Stimulated activated CD4-positive, alpha-beta T cell treated with anti-CD3 and anti-CD28 coated beads, Interleukin-4, amount 100 ng/mL, for 48 hours (primary cell): ENCODE data around the gene RAP1GAP.
A peak's percentile ranks its signal among the peaks of the same experiment; 100 is the strongest.

Experiments used
- DNase-seq, 2 donors: peaks; one replicate each; pipeline ENCODE4 v3.0.0-alpha.2; 2020; ENCODE audit warnings: low read depth in 2 of 2

Gene RAP1GAP

GRCh38 chr1:21590934-21591333, 78.2 kb downstream of the RAP1GAP start:
- DNase-seq = no peak

GRCh38 chr1:21590126-21590880, 78.9 kb downstream of the RAP1GAP start:
- no peak for DNase-seq

GRCh38 chr1:21589618-21590017, 79.5 kb downstream of the RAP1GAP start:
- DNase-seq = no peak

GRCh38 chr1:21587602-21587953, 81.6 kb downstream of the RAP1GAP start:
- DNase-seq = no peak

DNA sequence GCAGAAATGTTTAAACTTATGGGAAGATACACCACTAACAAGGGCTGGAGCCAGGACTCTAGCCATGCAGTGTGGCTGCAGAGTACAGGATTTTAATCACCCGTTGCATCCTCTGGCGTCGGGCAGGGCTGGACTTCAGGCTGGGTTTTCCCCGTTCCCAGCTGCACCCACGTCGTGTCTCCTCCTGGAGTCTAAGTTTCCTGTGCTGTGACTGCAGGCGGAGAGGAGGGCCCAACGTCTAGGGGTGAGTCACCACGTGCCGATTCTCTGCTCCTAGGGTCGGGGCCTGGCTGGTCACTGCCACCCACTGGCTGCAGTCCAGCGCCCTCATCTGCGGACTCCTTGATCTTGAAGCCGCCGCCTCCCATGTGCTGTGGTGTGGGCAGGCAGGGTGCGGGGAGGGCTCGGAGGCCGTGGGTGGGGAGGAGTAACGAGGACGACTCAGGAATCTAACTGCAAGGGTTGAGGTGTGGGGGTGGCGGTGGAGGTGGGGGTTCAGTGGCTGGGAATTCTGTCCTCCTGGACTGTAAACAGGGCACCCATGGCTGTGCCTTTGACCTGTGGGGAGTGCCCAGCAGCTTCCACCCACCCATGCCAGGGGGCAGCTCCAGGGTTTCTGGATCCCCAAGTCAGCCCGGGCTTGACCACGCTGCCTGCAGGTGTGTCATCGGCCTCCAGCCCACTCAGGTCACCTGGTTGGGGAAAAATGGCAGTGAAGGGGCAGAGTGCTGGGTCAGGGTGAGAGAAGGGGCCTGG, 82.1 kb downstream of the RAP1GAP start:
- DNase-seq = no peak

DNA sequence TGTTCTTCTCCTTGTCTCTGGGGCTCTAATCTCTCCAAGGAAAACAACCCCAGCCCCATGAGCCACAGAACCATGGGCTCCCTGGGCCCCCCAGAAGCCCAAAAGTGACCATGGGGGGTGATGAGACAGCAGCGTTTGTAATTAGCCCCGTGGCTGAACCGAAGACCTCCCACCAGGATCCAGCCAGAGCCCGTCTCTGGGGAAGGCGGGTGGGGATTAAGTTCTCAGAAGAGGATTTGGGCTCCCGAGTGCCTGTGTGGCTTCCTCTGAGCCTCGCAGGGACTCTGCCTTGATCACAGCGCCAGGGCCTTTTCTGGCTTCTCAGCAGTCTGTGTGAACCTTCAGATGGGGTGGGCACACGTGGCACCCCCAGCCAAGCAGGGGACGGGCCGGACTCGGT, 82.9 kb downstream of the RAP1GAP start:
- DNase-seq = no peak

DNA sequence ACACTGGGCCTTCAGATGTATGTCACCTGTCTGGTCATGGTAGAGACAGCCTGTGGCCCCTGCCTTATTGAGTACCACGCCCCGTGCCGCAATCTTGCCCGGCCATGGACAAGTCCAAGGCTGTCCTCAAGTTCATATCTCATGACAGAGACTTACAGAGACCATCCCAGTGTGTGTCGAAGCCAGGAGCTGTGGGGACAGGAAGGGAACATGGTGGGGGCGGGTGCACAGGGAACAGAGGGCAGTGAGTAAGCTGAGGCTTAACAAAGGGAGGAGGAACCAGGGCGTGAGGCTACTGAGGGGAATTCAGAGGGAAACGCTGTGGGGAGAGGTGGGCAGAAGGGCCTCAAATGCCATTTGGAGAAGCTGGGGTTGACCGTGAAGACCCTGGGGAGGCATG, 84.1 kb downstream of the RAP1GAP start:
- no peak for DNase-seq

DNA sequence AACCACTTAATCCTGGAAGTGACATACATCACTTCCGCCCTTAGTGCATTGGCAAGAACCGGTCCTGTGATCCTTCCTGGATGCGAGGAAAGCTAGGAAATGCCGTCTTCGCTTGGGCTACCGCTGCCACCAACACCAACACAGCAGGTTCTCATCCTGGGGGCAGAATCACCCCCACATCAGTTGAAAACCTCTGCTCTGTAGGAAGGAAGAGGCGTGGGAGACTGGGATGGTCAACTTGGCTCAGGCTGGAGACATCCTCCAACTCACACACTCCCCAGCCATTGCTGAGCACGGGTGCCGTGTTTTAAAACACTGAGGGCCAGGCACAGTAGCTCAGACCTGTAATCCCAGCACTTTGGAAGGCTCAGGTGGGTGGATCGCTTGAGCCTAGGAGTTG, 85.1 kb downstream of the RAP1GAP start:
- no peak for DNase-seq

DNA sequence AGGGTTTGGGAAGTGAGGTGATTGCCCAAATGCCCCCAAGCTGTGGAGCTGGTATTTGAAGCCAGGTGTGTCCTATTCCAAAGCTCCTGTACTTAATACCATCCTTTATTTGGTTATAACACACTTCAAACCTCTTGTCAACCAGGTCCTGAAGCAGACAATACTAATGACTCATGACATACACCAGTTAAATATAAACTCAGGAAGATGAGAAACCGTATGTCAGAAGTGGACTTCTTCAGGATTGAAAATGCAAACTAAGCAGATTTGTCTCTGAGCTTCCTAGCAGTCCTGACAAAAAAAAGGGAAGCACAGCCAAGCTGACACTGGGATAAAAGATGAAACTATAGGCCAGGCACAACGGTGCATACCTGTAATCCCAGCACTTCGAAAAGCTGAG, 89.4 kb downstream of the RAP1GAP start:
- no peak for DNase-seq

DNA sequence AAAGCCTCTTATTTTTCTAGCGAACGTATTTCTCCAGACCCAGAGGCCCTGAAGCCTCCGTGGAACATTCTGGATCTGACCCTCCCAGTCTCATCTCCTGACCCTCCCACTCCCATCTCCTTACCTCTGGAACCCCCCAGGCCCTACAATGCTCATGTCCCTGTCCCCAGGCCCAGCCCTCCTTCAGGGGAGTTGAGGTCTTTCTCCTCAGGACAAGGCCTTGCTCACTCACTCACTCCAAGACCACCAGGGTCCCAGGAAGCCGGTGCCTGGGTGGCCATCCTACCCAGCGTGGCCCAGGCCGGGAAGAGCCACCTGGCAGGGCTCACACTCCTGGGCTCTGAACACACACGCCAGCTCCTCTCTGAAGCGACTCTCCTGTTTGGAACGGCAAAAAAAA, 91.2 kb downstream of the RAP1GAP start:
- no peak for DNase-seq

- DNase-seq = no peak
These were observed 91.8 kb downstream of the RAP1GAP start for GRCh38 chr1:21577324-21577723.

- no peak for DNase-seq
These were observed 92.4 kb downstream of the RAP1GAP start for GRCh38 chr1:21576798-21577187.

DNA sequence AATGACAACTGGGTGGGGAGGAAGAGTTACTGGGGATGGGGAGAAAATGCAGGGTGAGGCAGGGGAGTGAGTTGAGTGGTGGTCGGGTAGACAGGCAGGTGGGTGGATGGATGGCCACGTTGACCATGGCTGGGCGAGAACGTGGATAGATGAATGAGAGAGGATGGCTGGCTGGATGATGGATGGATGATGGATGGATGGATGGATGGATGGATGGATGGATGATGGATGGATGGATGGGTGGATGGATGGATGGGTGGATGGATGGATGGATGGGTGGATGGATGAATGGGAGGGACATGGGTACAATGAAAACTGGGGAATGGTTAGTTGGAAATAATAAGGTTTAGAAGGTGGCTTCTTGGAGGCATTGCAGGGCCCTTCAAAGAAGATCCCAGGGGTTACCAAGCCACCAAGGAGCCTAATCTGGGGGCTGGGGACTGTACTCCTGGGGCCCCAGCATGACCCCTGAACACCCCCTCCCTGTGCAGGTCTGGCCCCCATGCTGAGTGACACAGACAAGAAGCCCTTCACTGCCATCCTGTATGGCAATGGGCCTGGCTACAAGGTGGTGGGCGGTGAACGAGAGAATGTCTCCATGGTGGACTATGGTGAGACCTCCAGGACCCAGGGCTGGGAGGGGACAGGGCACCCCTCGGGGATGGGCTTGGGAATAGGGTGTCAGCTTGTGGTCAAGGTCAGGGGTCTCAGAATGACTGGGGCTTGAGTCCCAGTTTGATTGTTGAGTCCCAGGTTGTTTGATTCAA, 92.9 kb downstream of the RAP1GAP start:
- DNase-seq = no peak

GRCh38 chr1:21575351-21575942, 93.7 kb downstream of the RAP1GAP start:
- no peak for DNase-seq

DNA sequence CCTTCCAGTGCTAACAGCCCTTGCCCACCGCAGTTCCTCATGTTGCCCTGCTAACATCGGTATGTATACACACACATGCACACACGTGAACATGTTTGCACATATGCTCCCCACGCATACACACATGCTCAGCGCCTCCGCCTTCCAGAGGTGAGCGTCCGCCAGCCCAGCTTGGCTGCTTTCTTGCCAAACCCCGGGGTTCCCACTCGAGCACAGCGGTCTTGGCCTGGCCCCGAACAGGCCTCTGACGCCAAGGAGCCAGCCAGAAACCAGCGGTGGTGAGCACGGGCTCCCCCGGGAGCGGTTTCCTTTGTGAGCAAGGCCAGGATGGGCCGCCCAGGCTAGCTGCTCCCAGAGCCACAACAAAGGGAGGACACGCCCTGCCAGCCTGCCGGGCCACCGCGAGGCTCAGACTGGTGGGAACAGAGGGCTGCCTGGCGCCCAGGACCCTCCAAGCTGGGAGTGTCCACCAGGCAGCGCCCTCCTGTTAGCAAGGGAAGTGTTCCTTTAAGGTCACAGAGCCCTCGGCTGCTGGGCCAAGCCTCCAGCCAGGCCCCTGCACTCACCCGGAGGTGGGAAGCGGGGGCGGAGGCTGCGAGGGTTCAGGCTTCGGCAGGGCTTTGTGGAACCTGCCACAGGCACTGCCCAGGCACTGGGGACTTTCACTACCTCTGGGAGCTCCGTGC, 94.5 kb downstream of the RAP1GAP start:
- DNase-seq = no peak

DNA sequence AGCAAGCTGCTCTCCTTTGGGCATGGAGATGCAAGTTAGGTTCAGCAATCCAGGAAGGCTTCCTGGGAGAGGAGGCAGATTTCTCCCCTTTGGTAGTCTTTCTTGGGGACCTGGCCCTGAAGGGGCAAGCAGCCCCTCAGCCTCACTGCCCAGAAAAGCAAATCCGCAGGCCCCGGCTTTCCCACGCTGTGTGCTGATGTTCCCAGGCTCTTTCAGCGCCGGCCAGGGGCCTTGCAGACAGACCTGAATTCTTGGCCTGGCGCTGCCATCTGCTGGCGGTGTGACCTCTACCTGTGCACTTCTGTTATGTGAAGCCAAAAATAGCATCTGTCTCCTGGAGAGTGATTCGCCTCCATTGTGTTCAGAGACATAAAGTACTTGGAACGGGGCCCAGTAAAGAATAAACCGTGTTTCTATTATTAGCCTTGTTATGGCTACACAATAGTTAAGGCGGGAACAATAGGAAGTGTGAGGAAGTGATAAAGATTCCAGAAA, 95.1 kb downstream of the RAP1GAP start:
- peak; percentile 22 to 23 for DNase-seq

DNA sequence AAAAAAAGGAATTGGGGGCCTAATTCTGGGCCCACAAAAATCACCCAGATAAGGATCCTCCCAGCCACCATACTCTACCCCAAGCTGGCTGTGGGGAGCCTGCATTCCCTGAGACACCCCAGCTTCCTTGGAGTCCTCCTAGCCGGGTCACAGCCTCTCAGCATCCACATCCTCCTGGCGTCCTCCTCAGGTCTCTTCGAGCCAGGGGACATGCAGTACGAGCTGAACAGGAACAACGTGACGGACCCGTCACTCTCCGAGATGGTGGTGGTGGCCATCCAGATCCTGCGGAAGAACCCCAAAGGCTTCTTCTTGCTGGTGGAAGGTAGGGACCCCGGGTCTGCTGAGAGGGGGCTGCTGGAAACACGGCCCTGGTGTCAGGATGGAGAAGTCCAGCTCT, 95.7 kb downstream of the RAP1GAP start:
- no peak for DNase-seq

DNA sequence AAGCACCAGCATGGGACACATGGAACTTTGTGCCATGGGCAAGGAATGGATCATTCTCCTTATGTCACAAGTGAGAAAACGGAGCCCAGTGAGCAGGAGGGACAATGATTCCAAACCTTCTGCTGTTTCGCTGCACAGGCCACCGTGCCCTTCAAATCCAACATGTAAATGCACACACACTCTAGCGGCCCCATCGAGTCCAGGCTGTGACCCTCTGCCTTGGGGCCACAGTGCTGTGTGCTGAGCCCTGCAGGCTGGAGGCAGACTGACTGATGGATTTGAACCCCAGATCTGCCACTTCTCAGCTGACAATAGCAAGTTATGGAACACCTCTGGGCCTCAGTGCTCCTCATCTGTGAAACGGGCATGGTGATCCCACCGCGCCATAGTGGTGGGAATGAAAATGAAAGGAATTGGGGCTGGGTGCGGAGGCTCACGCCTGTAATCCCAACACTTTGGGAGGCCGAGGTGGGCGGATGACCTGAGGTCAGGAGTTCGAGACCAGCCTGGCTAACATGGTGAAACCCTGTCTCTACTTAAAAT, 96.4 kb downstream of the RAP1GAP start:
- DNase-seq = no peak

DNA sequence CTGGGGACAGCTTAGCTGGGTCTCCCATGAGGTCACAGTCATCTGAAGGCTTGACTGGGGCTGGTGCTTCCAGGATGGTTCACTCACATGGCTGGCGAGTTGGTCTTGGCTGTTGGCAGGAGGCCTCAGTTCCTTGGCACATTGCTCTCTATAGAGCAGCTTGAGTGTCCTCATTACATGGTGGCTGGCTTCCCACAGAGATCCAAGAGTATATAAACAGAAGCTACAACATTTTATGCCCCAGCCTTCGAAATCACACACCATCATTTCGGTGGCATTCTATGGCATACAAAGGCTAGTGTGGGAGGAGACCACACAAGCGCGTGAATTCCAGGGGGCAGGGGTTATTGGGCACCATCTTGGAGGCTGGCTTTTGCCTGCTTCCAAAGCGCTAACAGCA, 96.9 kb downstream of the RAP1GAP start:
- no peak for DNase-seq

DNA sequence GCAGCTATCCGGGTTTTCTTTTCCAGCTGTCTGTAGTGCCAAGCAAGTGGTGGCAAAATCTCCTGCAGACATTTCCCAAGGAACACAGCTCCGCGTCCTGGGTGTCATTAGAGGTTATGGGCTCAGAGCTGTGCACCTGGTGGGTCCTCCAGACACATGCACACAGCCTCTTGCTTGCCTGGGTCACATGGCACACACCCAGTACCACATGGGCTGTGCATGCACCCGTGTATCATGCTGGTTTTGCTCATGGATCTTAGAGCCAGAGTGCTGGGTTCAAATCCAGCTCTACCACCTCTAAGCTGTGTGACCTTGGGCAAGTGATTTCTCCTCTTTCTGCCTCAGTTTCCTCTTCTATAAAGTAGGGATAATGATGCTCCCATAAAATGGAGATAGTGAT, 98.3 kb downstream of the RAP1GAP start:
- DNase-seq = no peak

GRCh38 chr1:21570528-21570875, 98.7 kb downstream of the RAP1GAP start:
- DNase-seq = no peak
